Measurements from ENCODE around the gene ZNF135.

Gene ZNF135

GRCh38 chr19:58045411-58046050 lies 13.6 kb upstream of the ZNF135 start:
- DNase-seq (ENCODE audit: low spot score), result no peak
- Histone ChIP-seq H3K4me3 (no peak overlapping the region), H3K27ac (no peak overlapping the region)
- no peak for TF ChIP-seq CTCF (IDR thresholded peaks at IDR 0.05)

- Histone ChIP-seq H3K27ac (no peak overlapping the region), H3K4me3 (no peak overlapping the region)
- TF ChIP-seq CTCF (IDR thresholded peaks at IDR 0.05), result no peak
- no peak for DNase-seq (ENCODE audit: low spot score)
These were observed 12.2 kb upstream of the ZNF135 start for GRCh38 chr19:58046856-58047255.

- TF ChIP-seq CTCF (IDR thresholded peaks at IDR 0.05), result no peak
- DNase-seq (ENCODE audit: low spot score), result no peak
- Histone ChIP-seq H3K4me3 (no peak overlapping the region), H3K27ac (no peak overlapping the region)
These were observed 11.4 kb upstream of the ZNF135 start for GRCh38 chr19:58047672-58048071.

GRCh38 chr19:58052256-58052655 lies 6.8 kb upstream of the ZNF135 start:
- no peak for TF ChIP-seq CTCF (IDR thresholded peaks at IDR 0.05)
- DNase-seq (ENCODE audit: low spot score), result no peak
- no peak overlapping the region for H3K4me3 ChIP-seq
- no peak overlapping the region for H3K27ac ChIP-seq

GRCh38 chr19:58053480-58054156 lies 5.5 kb upstream of the ZNF135 start:
- peak overlapping the region; percentile 59 for H3K4me3 ChIP-seq
- no peak overlapping the region for H3K27ac ChIP-seq
- DNase-seq (ENCODE audit: low spot score), result no peak
- TF ChIP-seq CTCF (IDR thresholded peaks at IDR 0.05), result no peak

- no peak for TF ChIP-seq CTCF (IDR thresholded peaks at IDR 0.05)
- H3K4me3 ChIP-seq, result peak overlapping the region; percentile 59
- peak overlapping the region; percentile 22 to 53 for H3K27ac ChIP-seq
- no peak for DNase-seq (ENCODE audit: low spot score)
These were observed 3.9 kb upstream of the ZNF135 start for GRCh38 chr19:58054901-58055874.
